ENCODE data around the gene NFIX.

GRCh38 chr19:12985049-12985776 lies 10.1 kb upstream of the NFIX start:
- TF ChIP-seq EZH2 (IDR thresholded peaks at IDR 0.05; ENCODE audit: borderline replicate concordance, insufficient read depth, low read depth, low read length, poor library complexity, severe bottlenecking) (no peak), CTCF (IDR thresholded peaks at IDR 0.05) (no peak)
